ENCODE data around the gene IVNS1ABP.
"Not testable (repeated sequence)": the region's sequence is repeated elsewhere in the genome, so short reads cannot be mapped to it uniquely, and the experiment has no call there.

Gene IVNS1ABP

GRCh38 chr1:185325413-185325812 is 8.4 kb upstream of the IVNS1ABP start:
- H3K9ac ChIP-seq (ENCODE audit: low read depth, low read length), result no peak overlapping the region
- H3K4me3 ChIP-seq (ENCODE audit: low read length), result no peak overlapping the region
- H3K4me1 ChIP-seq (ENCODE audit: control insufficient read depth, insufficient read depth, low read length), result no peaks in the 10 kb centered on the region
- H3K27me3 ChIP-seq (ENCODE audit: control insufficient read depth, insufficient read depth, low read length), result no peaks in the 10 kb centered on the region
- no peaks in the 10 kb centered on the region for H3K9me3 ChIP-seq (replicated peaks; ENCODE audit: low read length)
- H3K4me2 ChIP-seq (ENCODE audit: low read length), result no peak overlapping the region
- no peaks in the 10 kb centered on the region for H3K36me3 ChIP-seq (ENCODE audit: insufficient read depth, low read length)

GRCh38 chr1:185324118-185324517 is 7.1 kb upstream of the IVNS1ABP start:
- Histone ChIP-seq H3K4me2 (ENCODE audit: low read length) (no peak overlapping the region), H3K4me1 (ENCODE audit: control insufficient read depth, insufficient read depth, low read length) (no peaks in the 10 kb centered on the region), H3K4me3 (ENCODE audit: low read length) (no peak overlapping the region), H3K36me3 (ENCODE audit: insufficient read depth, low read length) (no peaks in the 10 kb centered on the region), H3K27me3 (ENCODE audit: control insufficient read depth, insufficient read depth, low read length) (no peaks in the 10 kb centered on the region), H3K9ac (ENCODE audit: low read depth, low read length) (no peak overlapping the region), H3K9me3 (replicated peaks; ENCODE audit: low read length) (no peaks in the 10 kb centered on the region)

- no peak overlapping the region for H3K9ac ChIP-seq (ENCODE audit: low read depth, low read length)
These were observed 5.6 kb upstream of the IVNS1ABP start for GRCh38 chr1:185322636-185323035.

GRCh38 chr1:185321653-185322221 is 4.7 kb upstream of the IVNS1ABP start:
- not testable (repeated sequence) for H3K9ac ChIP-seq (ENCODE audit: low read depth, low read length); H3K27me3 ChIP-seq (ENCODE audit: control insufficient read depth, insufficient read depth, low read length); H3K4me2 ChIP-seq (ENCODE audit: low read length); H3K9me3 ChIP-seq (replicated peaks; ENCODE audit: low read length); H3K4me3 ChIP-seq (ENCODE audit: low read length); H3K36me3 ChIP-seq (ENCODE audit: insufficient read depth, low read length); H3K4me1 ChIP-seq (ENCODE audit: control insufficient read depth, insufficient read depth, low read length)

More at GRCh38 chr1:185322636-185323035, 5.6 kb upstream of the IVNS1ABP start:
- no peaks in the 10 kb centered on the region for H3K27me3 ChIP-seq (ENCODE audit: control insufficient read depth, insufficient read depth, low read length)
- H3K36me3 ChIP-seq (ENCODE audit: insufficient read depth, low read length), result no peaks in the 10 kb centered on the region
- H3K4me3 ChIP-seq (ENCODE audit: low read length), result no peak overlapping the region
- H3K4me1 ChIP-seq (ENCODE audit: control insufficient read depth, insufficient read depth, low read length), result peaks cover 6% of the 10 kb centered on the region
- H3K4me2 ChIP-seq (ENCODE audit: low read length), result no peak overlapping the region
- no peaks in the 10 kb centered on the region for H3K9me3 ChIP-seq (replicated peaks; ENCODE audit: low read length)

- H3K9me3 ChIP-seq (replicated peaks; ENCODE audit: low read length); H3K4me2 ChIP-seq (ENCODE audit: low read length): not testable (repeated sequence)
These were observed 4.1 kb upstream of the IVNS1ABP start for GRCh38 chr1:185321104-185321503.

GRCh38 chr1:185319139-185319475 is 2.1 kb upstream of the IVNS1ABP start:
- H3K9ac ChIP-seq (ENCODE audit: low read depth, low read length), result no peak overlapping the region
- peaks cover 15% of the 10 kb centered on the region for H3K4me1 ChIP-seq (ENCODE audit: control insufficient read depth, insufficient read depth, low read length)
- no peak overlapping the region for H3K4me3 ChIP-seq (ENCODE audit: low read length)
- H3K27me3 ChIP-seq (ENCODE audit: control insufficient read depth, insufficient read depth, low read length), result no peaks in the 10 kb centered on the region
- no peak overlapping the region for H3K4me2 ChIP-seq (ENCODE audit: low read length)
- H3K9me3 ChIP-seq (replicated peaks; ENCODE audit: low read length), result no peaks in the 10 kb centered on the region
- no peaks in the 10 kb centered on the region for H3K36me3 ChIP-seq (ENCODE audit: insufficient read depth, low read length)

More at GRCh38 chr1:185321104-185321503, 4.1 kb upstream of the IVNS1ABP start:
- H3K27me3 ChIP-seq (ENCODE audit: control insufficient read depth, insufficient read depth, low read length); H3K9ac ChIP-seq (ENCODE audit: low read depth, low read length); H3K4me3 ChIP-seq (ENCODE audit: low read length); H3K4me1 ChIP-seq (ENCODE audit: control insufficient read depth, insufficient read depth, low read length); H3K36me3 ChIP-seq (ENCODE audit: insufficient read depth, low read length): not testable (repeated sequence)

GRCh38 chr1:185318431-185319138 is 1.5 kb upstream of the IVNS1ABP start:
- no peak overlapping the region for H3K4me3 ChIP-seq (ENCODE audit: low read length)
- no peak overlapping the region for H3K9ac ChIP-seq (ENCODE audit: low read depth, low read length)
- H3K4me2 ChIP-seq (ENCODE audit: low read length), result peak overlapping the region; percentile 95
- H3K36me3 ChIP-seq (ENCODE audit: insufficient read depth, low read length), result no peaks in the 10 kb centered on the region
- H3K4me1 ChIP-seq (ENCODE audit: control insufficient read depth, insufficient read depth, low read length), result peaks cover 21% of the 10 kb centered on the region
- no peaks in the 10 kb centered on the region for H3K9me3 ChIP-seq (replicated peaks; ENCODE audit: low read length)
- H3K27me3 ChIP-seq (ENCODE audit: control insufficient read depth, insufficient read depth, low read length), result no peaks in the 10 kb centered on the region

- no peaks in the 10 kb centered on the region for H3K9me3 ChIP-seq (replicated peaks; ENCODE audit: low read length)
- no peaks in the 10 kb centered on the region for H3K27me3 ChIP-seq (ENCODE audit: control insufficient read depth, insufficient read depth, low read length)
- peak overlapping the region; percentile 81 for H3K4me3 ChIP-seq (ENCODE audit: low read length)
- H3K4me2 ChIP-seq (ENCODE audit: low read length), result peak overlapping the region; percentile 95
- peak overlapping the region; percentile 80 for H3K9ac ChIP-seq (ENCODE audit: low read depth, low read length)
- H3K36me3 ChIP-seq (ENCODE audit: insufficient read depth, low read length), result no peaks in the 10 kb centered on the region
- H3K4me1 ChIP-seq (ENCODE audit: control insufficient read depth, insufficient read depth, low read length), result peaks cover 27% of the 10 kb centered on the region
These were observed 855 bp upstream of the IVNS1ABP start for GRCh38 chr1:185317886-185318310.

- peaks cover 34% of the 10 kb centered on the region for H3K4me1 ChIP-seq (ENCODE audit: control insufficient read depth, insufficient read depth, low read length)
- H3K27me3 ChIP-seq (ENCODE audit: control insufficient read depth, insufficient read depth, low read length), result no peaks in the 10 kb centered on the region
- peak overlapping the region; percentile 81 for H3K4me3 ChIP-seq (ENCODE audit: low read length)
- peak overlapping the region; percentile 95 for H3K4me2 ChIP-seq (ENCODE audit: low read length)
- no peaks in the 10 kb centered on the region for H3K36me3 ChIP-seq (ENCODE audit: insufficient read depth, low read length)
- peak overlapping the region; percentile 94 for H3K9ac ChIP-seq (ENCODE audit: low read depth, low read length)
- no peaks in the 10 kb centered on the region for H3K9me3 ChIP-seq (replicated peaks; ENCODE audit: low read length)
These were observed 645 bp downstream of the IVNS1ABP start for GRCh38 chr1:185316163-185317033.

GRCh38 chr1:185315445-185316071 is 1.5 kb downstream of the IVNS1ABP start:
- peaks cover 34% of the 10 kb centered on the region for H3K4me1 ChIP-seq (ENCODE audit: control insufficient read depth, insufficient read depth, low read length)
- no peaks in the 10 kb centered on the region for H3K9me3 ChIP-seq (replicated peaks; ENCODE audit: low read length)
- no peaks in the 10 kb centered on the region for H3K27me3 ChIP-seq (ENCODE audit: control insufficient read depth, insufficient read depth, low read length)
- H3K36me3 ChIP-seq (ENCODE audit: insufficient read depth, low read length), result peaks cover 6% of the 10 kb centered on the region
- peak overlapping the region; percentile 95 for H3K4me2 ChIP-seq (ENCODE audit: low read length)
- peak overlapping the region; percentile 81 for H3K4me3 ChIP-seq (ENCODE audit: low read length)
- peak overlapping the region; percentile 94 for H3K9ac ChIP-seq (ENCODE audit: low read depth, low read length)

- H3K9me3 ChIP-seq (replicated peaks; ENCODE audit: low read length), result no peaks in the 10 kb centered on the region
- H3K4me3 ChIP-seq (ENCODE audit: low read length), result peak overlapping the region; percentile 81
- no peaks in the 10 kb centered on the region for H3K27me3 ChIP-seq (ENCODE audit: control insufficient read depth, insufficient read depth, low read length)
- H3K36me3 ChIP-seq (ENCODE audit: insufficient read depth, low read length), result peaks cover 12% of the 10 kb centered on the region
- H3K4me1 ChIP-seq (ENCODE audit: control insufficient read depth, insufficient read depth, low read length), result peaks cover 34% of the 10 kb centered on the region
- H3K4me2 ChIP-seq (ENCODE audit: low read length), result peak overlapping the region; percentile 95
- peak overlapping the region; percentile 94 for H3K9ac ChIP-seq (ENCODE audit: low read depth, low read length)
These were observed 2.6 kb downstream of the IVNS1ABP start for GRCh38 chr1:185314411-185314810.

Data from skeletal muscle satellite cell (primary cell).